AG04450 (cell line): ENCODE measurements around the gene CITED4. TPM values are rescaled to one million over a fixed set of nuclear protein-coding genes. Genes with fewer than 3 reads are reported as not detected.

Source experiments
- CTCF ChIA-PET: fragments of 300-600, 350-600 bp; formaldehyde crosslinking; extraction: SDS; loops from one replicate; lab custom pipeline; 2022; ENCODE audit warnings: antibody characterized with exemption, inconsistent platforms; lab: Charles Lee
- POLR2A ChIA-PET: fragments of 350-600 bp; formaldehyde crosslinking; extraction: SDS; loops from one replicate; lab custom pipeline; 2021; ENCODE audit warnings: antibody characterized with exemption, inconsistent platforms; lab: Yijun Ruan, JAX
- DNase-seq: peaks from one replicate; pipeline ENCODE4 v3.0.0-alpha.2; 2011; ENCODE audit warnings: low read depth, low spot score
- H3K27ac ChIP-seq: one replicate; pipeline ENCODE4 v1.5.1; 2012; ENCODE audit warnings: low read depth, low read length, control low read depth
- H3K27me3 ChIP-seq: one replicate; pipeline ENCODE4 v1.6.0; 2012; ENCODE audit warnings: low read length; ENCODE audit not compliant: control insufficient read depth, insufficient read depth
- H3K4me3 ChIP-seq: 2 replicates; pipeline ENCODE4 v1.5.1; 2011; ENCODE audit warnings: mild to moderate bottlenecking, low read depth, low read length, control low read depth
- H3K9me3 ChIP-seq: 2 replicates; pipeline ENCODE4 v1.5.1; 2012; ENCODE audit warnings: low read length; ENCODE audit not compliant: control insufficient read depth, insufficient read depth
- polyA plus RNA-seq: library from polyadenylated mRNA; depleted of rRNA; stranded (reverse); fragments of >200 nt; gene quantifications from 2 replicates; pipeline ENCODE4 v1.2.3, GENCODE V29; 2011
- TF ChIP-seq, protein P1 (sequence below): IDR thresholded peaks from 2 replicates; pipeline ENCODE4 v1.5.1; 2011; ENCODE audit warnings: low read depth, low read length, control low read depth, inconsistent platforms

Gene CITED4
- polyA plus RNA-seq, 1 experiment: 0.53 TPM

DNA sequence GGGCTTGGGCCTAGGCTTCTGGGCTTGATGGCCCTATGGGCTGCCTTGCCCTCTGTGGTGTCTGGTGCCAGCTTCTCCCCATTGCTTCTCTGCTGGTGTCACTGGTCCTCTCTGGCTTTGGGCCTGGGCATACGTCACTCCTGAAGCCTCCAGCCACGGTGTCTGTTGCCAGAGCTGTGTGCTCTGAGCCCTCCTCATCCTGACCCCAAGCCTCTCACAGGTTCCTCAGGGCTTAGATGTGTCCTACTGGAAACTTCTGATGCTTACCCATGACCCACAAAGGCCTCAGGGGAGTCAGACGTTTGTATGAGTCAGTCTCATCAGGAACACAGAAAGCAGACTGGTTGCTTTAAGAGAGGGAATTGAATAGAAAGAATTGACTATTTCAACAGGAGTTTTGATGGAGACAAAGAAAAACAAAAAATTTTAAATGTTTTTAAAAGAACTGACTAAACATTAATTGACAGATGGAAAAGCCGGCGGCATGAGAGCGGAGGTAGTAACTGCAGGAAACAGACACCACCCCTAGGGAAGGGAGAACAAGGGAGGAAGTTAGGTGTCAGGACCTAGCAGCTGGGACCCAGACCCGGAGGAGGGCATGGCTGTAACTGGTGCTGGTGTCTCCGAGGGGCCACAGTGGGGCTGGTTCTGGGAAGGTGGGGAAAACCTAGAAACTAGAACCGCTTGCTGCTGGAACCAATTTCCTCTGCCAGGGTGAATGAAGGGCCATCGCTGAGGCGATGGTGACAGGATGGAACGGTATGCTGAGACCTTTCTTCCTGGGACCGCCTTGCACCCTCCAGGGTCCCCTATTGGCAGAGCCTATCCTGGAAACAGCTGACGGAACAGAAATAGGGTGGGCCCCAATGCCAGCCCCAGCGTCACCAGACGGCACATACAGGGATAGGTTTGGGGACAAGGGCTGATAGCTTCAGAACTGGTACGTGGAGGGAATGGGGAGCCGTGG lies 40.0 kb upstream of the CITED4 start:
- Histone ChIP-seq H3K27me3 (no peaks in the 10 kb centered on the region), H3K4me3 (no peak overlapping the region), H3K9me3 (no peaks in the 10 kb centered on the region), H3K27ac (no peak overlapping the region)
- CTCF ChIA-PET: interaction anchor here (0.5 kb wide), 1 partner anchor 107 kb away, joined by 9 read pairs; no protein-coding TSS in a partner anchor
- TF ChIP-seq, protein P1, sequence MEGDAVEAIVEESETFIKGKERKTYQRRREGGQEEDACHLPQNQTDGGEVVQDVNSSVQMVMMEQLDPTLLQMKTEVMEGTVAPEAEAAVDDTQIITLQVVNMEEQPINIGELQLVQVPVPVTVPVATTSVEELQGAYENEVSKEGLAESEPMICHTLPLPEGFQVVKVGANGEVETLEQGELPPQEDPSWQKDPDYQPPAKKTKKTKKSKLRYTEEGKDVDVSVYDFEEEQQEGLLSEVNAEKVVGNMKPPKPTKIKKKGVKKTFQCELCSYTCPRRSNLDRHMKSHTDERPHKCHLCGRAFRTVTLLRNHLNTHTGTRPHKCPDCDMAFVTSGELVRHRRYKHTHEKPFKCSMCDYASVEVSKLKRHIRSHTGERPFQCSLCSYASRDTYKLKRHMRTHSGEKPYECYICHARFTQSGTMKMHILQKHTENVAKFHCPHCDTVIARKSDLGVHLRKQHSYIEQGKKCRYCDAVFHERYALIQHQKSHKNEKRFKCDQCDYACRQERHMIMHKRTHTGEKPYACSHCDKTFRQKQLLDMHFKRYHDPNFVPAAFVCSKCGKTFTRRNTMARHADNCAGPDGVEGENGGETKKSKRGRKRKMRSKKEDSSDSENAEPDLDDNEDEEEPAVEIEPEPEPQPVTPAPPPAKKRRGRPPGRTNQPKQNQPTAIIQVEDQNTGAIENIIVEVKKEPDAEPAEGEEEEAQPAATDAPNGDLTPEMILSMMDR: no peak
- POLR2A ChIA-PET: no interaction called here
- DNase-seq: no peak

DNA sequence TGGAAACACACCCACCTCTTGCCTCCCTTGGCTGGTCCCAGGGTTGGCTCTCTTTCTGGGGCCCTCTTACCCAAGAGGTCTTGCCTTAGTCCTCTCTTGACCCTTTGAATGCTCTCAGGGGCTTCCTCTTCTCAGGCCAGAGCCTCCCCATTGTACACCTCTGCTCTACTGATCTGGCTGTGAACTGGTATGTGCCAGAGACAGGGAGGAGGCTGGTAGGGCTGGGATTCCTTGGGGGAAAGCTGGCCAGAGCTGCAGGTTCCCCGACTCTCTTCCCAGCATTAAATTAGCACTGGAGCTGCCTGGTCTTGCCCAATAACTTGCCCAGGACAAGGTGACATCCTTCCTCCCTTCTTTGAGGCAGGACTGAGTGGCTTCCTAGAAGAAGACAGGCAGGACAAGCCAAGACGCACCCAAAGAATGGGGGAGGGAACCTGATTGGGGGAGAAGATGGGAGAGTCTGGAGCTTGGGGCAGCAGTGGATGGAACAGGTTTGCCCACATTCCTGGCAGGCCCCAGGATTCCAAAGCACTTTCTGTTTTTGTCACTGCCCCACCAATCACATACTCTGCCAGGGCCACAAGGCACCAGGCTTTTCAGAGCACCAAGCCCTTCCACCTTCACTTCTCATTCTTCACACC lies 37.2 kb upstream of the CITED4 start:
- H3K27ac ChIP-seq: no peak overlapping the region
- CTCF ChIA-PET: no interaction called here

DNA sequence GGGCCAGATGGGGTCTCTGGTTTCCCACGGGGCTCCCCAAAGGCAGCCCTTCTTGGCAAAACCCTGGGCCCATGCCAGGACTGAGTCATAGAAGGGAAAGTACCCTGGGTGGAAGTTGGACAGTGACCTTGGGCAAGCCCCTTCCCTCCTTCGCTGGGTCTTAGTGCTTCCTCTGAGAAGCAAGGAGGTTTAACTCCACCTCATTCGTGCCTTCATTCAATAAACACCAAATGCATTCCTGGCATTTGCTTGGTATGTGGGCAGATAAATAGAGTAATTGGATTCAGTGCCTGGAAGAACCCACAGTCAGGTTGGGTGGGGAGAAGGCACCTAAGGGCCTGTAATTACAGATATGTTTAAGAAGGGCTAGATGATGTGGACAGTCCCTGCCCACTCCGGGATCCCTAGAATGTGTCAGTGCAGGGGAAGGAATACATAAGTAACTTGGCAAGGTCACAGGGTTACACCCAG lies 36.3 kb upstream of the CITED4 start:
- ChIA-PET POLR2A (no interaction called here), CTCF (interaction anchor here (1.6 kb wide), 1 partner anchor 51 kb away, joined by 3 read pairs; no protein-coding TSS in a partner anchor)
- H3K9me3 ChIP-seq: peaks cover 9% of the 10 kb centered on the region; the same call in 1 of the 2 replicates

More for the DNA sequence above, 37.2 kb upstream of the CITED4 start:
- H3K4me3 ChIP-seq: no peak overlapping the region
- TF ChIP-seq, protein P1: no peak
- no peaks in the 10 kb centered on the region for H3K27me3 ChIP-seq
- no peak for DNase-seq
- H3K9me3 ChIP-seq: no peaks in the 10 kb centered on the region; the same call in 1 of the 2 replicates
- POLR2A ChIA-PET: no interaction called here

DNA sequence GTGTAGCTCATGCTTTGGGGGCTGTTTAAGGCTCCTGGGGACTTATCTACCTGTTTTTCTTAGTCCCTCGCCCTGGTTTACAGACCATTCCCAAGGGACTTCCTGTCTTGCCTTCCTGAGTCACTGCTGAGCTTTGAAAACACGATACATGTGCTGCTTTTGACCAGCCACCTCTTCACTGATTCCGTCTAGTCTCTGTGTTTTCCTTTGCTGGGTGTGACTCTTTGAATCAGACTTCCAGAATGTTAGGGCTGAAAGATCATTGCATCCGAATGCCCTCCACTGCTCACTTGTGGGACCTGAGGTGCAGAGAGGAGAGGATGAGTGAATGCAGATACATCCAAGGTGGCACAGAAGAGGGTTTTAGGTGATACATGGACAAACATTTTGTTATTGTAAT lies 35.4 kb upstream of the CITED4 start:
- POLR2A ChIA-PET: interaction anchor here (0.7 kb wide), 1 partner anchor 1238 kb away, joined by 8 read pairs; no protein-coding TSS in a partner anchor
- peaks cover 10% of the 10 kb centered on the region; the same call in 1 of the 2 replicates for H3K9me3 ChIP-seq
- peak overlapping the region; percentile 31 for H3K27ac ChIP-seq
- H3K27me3 ChIP-seq: no peaks in the 10 kb centered on the region
- H3K4me3 ChIP-seq: no peak overlapping the region
- TF ChIP-seq, protein P1: no peak
- no peak for DNase-seq
- CTCF ChIA-PET: interaction anchor here (1.6 kb wide), 1 partner anchor 52 kb away, joined by 3 read pairs; no protein-coding TSS in a partner anchor

More for the DNA sequence above, 36.3 kb upstream of the CITED4 start:
- no peak for DNase-seq
- Histone ChIP-seq H3K27ac (no peak overlapping the region), H3K27me3 (no peaks in the 10 kb centered on the region), H3K4me3 (no peak overlapping the region)
- TF ChIP-seq, protein P1: no peak
